Measurements from ENCODE around the gene APIP.

The APIP gene

DNA sequence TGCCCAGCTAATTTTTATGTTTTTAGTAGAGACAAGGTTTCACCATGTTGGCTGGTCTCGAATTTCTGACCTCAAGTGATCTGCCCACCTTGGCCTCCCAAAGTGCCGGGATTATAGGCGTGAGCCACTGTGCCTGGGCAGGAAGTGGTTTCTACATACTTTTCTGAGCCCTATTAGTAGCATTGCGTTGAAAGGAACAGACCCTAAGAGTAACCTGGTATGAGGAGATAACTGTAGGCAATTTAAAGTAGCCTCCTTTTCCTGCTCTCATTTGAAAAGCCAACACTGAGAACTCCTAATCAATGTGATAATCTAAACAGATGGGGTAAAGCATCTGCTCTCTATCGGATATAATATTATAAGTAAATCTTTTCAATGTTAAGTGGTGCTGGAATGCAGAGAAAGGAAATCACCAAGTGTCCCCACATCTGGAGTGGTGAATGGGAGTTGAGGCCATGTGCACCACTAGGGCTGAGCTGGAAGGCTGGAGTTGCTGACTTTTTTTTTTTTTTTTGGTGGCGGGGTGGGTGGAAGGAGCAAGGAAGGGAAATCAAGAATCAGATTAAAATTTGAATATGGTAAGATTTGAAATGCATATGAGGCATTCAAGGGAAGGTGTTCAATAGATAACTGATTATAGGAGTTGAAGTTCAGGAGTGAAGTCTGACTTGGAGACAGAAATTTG, 20.9 kb upstream of the APIP start:
- H3K27ac ChIP-seq: no peak overlapping the region
- no peak for TF ChIP-seq CTCF (conservative IDR thresholded peaks at IDR 0.05)

GRCh38 chr11:34929794-34930763, 13.9 kb upstream of the APIP start:
- H3K27ac ChIP-seq: no peak overlapping the region
- no peak for TF ChIP-seq CTCF (conservative IDR thresholded peaks at IDR 0.05)

DNA sequence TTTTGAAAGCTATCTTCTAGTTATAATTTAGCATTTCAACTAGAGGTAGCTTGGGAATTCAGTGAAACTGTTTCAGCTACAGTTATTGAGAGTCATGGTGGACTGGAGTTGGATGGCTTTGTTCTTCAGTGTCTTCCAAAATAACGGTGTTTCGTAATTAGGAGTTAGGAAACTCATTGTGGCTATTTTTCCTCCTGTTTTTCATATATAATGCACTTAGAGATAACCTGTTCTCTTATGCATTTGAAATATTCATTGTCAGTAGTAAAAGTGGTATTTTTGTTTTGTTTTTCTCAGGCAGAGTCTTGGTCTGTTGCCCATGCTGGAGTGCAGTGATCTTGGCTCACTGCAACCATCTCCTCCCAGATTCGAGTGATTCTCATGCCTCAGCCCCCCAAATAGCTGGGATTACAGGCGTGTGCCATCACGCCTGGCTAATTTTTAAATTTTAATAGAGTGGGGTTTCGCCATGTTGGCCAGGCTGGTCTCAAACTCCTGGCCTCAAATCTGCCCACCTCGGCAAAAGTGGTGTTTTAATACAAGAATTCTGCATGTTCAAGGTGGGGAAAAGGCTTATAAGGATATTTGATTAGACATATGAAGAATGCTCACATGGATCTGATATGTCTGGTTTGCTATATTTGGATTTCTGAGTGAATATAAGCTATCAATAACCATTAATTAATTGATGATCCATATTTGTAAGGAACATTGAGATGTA, 12.9 kb upstream of the APIP start:
- TF ChIP-seq CTCF (conservative IDR thresholded peaks at IDR 0.05): no peak
- H3K27ac ChIP-seq: no peak overlapping the region

- no peak overlapping the region for H3K27ac ChIP-seq
- no peak for TF ChIP-seq CTCF (conservative IDR thresholded peaks at IDR 0.05)
Observed at GRCh38 chr11:34928268-34928959, 12.2 kb upstream of the APIP start.

- TF ChIP-seq CTCF (conservative IDR thresholded peaks at IDR 0.05): no peak
- no peak overlapping the region; the same call in 1 of the 2 replicates for H3K27ac ChIP-seq
Observed at GRCh38 chr11:34926831-34927132, 10.6 kb upstream of the APIP start.

GRCh38 chr11:34926101-34926830, 10.1 kb upstream of the APIP start:
- peak; percentile 79 for TF ChIP-seq CTCF (conservative IDR thresholded peaks at IDR 0.05)

More at GRCh38 chr11:34926101-34926830, 10.1 kb upstream of the APIP start:
- peak overlapping the region; percentile 1; the same call in 1 of the 2 replicates for H3K27ac ChIP-seq

Data from VCaP (cell line).